HG02884 (cell line): ENCODE measurements around the gene SPTBN4.
"Not testable (repeated sequence)": the region's sequence is repeated elsewhere in the genome, so short reads cannot be mapped to it uniquely, and the experiment has no call there.

ENCODE experiments used
- ATAC-seq: cut with Tn5 transposase; IDR thresholded peaks from one replicate; pipeline ENCODE4 v1.9.1; 2021; ENCODE audit warnings: mild to moderate bottlenecking, moderate library complexity; ENCODE audit not compliant: unreplicated experiment

Gene SPTBN4

DNA sequence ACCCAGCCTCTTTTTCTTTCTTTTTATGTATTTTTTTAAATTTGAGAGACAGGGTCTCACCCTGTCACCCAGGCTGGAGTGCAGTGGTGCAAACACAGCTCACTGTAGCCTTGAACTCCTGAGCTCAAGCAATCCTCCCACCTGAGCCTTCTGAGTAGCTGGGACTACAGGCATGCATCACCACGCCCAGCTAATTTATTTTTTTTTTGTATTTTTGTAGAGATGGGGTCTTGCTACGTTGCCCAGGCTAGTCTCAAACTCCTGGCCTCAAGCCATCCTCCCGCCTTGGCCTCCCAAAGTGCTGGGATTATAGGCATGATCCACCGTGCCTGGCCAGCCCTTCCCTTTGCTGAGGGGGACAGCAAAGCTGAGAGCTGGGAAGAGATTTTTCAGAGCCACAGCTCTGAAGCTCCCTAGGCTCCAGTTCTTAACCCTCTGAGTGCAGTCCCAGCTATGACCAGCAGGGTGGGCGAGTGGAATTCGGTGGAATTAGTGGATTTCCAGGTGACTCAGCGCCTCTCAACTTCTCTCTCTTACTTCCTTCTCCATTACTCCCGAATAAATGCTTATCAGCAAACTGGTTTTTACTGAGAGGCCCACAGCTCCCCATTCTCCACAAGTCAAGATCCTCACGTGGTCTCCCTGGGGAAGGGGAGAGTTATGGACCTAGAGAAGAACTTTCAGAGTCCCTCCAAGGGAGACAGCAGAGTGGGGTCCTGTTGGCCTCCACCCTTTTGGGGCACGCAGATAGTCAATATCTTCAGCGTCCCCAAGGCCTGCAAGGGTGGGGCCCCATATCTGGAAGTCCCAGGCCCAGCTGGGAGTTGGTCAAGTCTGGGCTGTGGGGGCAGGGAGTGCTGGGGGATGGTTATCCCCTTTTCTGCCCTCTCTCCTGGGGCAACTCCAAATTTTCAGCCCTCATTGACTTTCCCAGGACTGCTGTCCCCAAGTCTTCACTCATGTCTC lies 2.5 kb upstream of the SPTBN4 start:
- no peak for ATAC-seq

DNA sequence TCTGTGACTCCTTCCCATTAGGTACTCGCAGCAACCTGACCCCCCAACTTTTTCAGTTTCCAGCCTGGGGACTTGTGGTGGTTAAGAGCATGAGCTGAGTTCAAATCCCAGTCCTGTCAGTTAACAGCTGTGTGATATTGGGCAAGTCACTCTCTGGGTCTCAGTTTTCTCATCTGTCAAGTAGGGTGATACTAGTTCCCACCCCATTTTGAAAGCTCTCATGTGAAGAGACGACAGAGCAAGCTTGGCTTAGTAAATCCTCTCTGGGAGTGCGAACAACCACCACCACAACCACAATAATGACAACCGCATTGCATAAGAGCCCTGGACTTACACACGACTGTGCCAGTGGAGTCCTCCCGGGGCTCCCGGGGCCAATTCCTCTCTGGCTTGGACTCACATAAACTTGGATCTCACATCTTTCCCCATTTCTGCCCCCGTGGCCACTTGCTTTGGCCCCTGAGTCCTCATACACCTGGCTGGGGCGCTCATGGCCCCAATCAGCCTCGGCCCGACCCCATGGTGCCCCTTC lies 1.7 kb upstream of the SPTBN4 start:
- no peak for ATAC-seq

DNA sequence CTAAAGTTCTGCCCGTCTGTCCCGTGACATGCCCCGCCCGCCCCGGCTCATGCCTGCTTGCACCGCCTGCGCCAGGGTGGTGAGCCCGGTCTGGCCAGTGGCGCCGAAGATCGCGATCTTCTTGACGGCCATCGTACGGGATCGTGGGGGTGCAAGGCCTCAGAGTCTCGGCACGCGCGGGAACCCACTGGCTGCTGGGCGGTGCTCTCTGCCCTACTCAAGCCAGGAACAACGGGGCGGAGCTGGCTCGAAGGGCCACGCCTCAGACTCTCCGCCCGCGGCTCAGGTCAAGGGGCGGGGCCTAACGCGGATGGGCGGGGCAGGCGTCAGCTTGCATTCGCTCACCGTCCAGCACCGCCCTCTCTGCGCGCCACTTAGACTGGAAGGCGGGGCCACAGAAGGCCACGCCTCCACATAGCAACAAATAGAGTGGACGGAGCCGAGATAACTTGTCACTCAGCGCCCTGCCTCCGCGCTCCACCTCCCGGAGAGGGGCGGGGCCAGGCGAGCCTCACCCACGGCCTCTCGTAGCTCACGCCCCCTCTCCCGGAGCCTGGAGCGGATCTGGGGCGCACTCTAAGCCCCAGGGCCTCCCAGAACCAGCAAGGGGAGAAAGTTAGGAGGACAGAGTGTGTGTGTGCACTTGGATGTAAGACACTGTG lies 1.1 kb upstream of the SPTBN4 start, which contains the start of gene BLVRB:
TSS of gene BLVRB (minus strand) at position 189 of the 662 bp plus-strand sequence. CDS start at position 132, 57 bp downstream.
- peak; percentile 82 for ATAC-seq

DNA sequence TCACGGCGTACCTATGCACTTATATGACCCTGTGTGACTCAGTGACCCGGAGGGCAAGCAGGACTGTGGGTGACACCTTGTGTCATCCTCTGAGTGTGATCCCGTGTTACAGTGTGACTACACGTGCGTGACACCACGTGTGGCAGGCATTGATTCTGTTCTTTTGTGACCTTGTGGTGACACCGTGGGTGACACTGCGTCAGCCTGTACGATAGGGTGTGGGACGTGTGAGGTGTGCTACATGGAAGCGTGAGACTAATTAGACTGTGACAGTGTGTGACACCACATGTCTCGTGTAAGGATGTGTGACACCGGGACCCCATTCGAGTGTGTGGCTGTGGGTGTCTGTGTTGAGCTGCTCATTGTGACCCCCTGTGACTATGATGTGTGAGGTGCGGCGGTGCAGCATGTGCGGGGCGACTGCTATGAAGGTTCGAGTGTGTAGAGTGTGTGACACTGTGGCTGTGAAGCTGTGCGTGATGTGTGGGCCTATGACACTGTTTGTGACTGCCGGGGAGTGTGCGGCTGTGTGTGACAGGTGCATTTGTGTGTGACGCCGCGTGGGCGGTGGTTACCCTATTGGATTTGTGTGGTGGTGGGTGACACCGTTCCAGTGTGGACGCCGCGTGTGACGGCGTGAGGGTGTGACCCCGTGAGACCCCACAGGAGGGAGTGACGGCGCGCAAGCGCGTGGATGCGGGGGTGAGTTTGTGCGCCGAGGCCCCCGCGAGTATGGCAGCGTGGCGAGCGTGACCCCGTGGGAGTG lies 399 bp upstream of the SPTBN4 start:
- ATAC-seq: peak; percentile 21

DNA sequence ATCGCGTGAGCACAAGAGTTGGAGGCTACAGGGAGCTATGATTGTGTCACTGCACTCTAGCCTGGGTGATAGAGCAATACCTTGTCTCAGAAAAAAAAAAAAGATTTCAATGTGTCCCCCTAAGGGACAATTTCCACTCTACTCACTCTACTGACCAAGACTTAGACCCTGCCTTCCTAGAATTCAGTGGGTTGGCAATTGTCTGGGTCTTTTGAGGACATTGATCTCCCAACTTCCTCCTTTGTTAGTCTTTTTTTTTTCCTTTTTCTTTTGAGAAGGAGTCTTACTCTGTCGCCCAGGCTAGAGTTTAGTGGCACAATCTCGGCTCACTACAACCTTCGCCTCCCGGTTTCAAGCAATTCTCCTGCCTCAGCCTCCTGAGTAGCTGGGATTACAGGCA lies 2.2 kb downstream of the SPTBN4 start:
- no peak for ATAC-seq

GRCh38 chr19:40471111-40471510 lies 4.3 kb downstream of the SPTBN4 start:
- ATAC-seq: no peak

DNA sequence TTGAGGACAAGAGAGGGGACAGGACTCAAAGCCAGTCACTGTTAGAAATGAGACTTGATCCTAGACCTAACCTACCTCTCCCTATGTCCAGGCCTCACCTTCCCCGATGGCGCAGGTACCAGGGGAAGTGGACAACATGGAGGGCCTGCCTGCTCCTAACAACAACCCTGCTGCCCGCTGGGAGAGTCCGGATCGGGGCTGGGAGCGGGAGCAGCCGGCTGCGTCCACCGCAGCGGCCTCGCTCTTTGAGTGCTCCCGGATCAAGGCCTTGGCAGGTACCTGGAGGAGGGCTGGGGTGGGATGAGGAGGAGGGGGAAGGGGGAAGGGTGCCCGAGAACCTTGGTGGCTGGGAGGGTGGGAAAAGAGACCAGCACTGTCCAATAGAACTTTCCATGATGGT lies 5.7 kb downstream of the SPTBN4 start:
- ATAC-seq: no peak

- no peak for ATAC-seq
These were observed 7.9 kb downstream of the SPTBN4 start for GRCh38 chr19:40474737-40475136.

- not testable (repeated sequence) for ATAC-seq
These were observed 9.3 kb downstream of the SPTBN4 start for GRCh38 chr19:40475878-40476644.

DNA sequence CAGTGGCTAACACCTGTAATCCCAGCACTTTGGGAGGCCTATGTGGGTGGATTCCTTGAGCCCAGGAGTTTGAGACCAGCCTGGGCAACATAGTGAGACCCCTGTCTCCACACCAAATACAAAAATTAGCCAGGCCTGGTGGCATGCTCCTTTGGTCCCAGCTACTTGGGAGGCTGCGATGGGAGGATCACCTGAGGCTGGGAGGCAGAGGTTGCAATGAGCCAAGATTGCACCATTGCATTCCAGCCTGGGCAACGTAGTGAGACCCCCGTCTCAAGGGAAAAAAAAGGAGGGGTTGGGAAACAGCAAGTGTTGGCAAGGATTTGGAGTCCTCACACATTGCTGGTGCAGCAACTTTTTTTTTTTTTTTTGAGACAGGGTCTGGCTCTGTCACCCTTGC lies 19.2 kb downstream of the SPTBN4 start:
- no peak for ATAC-seq

DNA sequence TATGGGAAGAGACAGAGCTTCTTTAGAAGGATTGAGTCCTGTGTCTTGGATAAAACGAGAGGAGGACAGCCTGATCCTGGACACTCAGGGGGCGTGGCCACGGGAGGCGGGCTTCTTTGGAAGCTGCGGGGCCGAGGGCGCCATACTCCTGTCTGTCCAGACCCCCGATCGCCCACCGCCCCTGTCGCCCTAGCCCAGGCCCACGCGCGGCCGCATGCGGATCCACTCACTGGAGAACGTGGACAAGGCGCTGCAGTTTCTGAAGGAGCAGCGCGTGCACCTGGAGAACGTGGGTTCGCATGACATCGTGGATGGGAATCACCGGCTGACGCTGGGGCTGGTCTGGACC lies 23.1 kb downstream of the SPTBN4 start:
- ATAC-seq: no peak

- no peak for ATAC-seq
These were observed 25.5 kb downstream of the SPTBN4 start for GRCh38 chr19:40492274-40492673.

GRCh38 chr19:40493778-40494177 lies 27.0 kb downstream of the SPTBN4 start:
- no peak for ATAC-seq

DNA sequence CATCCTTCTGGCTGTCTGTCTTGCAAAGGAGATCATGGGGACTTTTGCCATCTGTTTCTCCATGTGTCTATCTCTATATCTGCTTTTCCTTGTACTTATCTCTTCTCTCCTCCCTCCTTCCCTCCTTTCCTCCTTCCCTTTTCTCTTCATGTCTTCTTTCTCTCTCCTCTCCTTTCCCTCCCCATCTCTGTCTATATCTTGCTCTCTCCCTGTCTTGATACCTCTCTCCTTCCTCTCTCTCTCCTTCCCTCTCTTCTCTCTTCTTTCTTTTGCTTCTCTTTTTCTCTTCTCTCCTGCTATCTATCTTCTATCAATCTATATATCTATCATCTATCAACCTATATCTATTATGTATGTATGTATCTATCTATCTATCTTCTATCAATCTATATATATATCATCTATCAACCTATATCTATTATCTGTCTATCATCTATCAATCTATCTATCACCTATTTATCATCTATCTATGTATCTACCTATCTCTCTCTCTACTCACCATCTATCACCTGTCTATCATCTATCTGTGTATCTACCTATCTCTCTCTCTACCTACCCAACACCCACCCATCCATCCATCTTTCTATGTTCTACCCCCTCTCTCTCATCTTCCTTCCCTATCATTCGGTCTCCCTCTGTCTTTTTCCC lies 27.5 kb downstream of the SPTBN4 start:
- ATAC-seq: no peak

DNA sequence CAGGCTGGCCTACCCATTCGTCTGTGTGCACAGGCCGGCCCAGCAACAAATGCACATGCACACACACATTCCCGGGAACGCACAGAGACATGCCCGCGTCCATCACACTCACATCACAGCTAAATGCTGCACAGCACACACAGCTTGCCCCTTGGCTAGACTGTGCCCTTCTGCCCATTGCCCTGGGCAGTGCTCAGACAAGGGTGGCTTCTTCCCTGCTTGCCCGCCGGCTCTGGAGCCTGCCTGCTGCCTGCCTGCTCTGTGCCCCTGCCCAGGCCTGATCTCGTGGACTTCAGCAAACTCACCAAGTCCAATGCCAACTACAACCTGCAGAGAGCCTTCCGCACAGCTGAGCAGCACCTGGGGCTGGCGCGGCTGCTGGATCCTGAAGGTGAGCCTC lies 30.4 kb downstream of the SPTBN4 start:
- ATAC-seq: no peak

GRCh38 chr19:40499320-40499719 lies 32.5 kb downstream of the SPTBN4 start:
- ATAC-seq: no peak

DNA sequence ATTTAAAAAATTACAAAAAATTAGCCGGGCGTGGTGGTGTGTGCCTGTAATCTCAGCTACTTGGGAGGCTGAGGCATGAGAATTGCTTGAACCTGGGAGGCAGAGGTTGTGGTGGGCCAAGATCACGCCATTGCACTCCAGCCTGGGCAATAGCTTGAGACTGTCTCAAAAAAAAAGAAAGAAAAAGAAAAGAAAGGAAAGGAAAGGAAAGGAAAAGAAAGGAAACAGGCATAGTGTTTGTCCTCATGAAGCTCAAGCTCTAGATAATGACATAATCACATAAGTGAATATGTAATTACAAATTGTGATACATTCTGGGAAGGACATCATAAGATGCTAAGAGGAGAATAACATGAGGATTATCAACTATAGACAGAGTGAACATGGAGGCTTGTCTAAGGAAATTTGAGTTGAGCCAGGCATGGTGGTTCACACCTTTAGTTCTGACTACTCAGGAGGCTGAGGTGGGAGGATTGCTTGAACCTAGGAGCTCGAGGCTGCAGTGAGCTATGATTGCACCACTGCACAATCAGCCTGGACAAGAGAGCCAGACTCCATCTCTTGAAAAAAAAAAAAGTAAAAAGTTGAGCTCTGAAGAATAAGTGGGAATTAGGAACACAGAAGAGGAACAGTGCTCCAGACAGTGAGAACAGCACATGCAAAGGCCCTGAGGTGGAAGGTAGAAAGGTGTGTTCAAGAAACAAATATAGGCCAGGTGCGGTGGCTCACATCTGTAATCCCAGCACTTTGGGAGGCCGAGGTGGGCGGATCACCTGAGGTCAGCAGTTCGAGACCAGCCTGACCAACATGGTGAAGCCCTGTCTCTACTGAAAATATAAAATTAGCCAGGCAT lies 34.1 kb downstream of the SPTBN4 start:
- not testable (repeated sequence) for ATAC-seq

GRCh38 chr19:40501599-40501998 lies 34.8 kb downstream of the SPTBN4 start:
- no peak for ATAC-seq

- no peak for ATAC-seq
These were observed 35.3 kb downstream of the SPTBN4 start for GRCh38 chr19:40502081-40502480.
